Prostate gland (tissue), 2 donors: Measurements from ENCODE around the gene FAM161A. TPM values are rescaled to one million over a fixed set of nuclear protein-coding genes. Genes with fewer than 3 reads are reported as not detected.
A peak's percentile ranks its signal among the peaks of the same experiment; 100 is the strongest.

Experiments
- DNase-seq: peaks from one replicate; pipeline ENCODE4 v3.0.0-alpha.2; 2019; ENCODE audit warnings: low spot score
- H3K27ac ChIP-seq, 2 donors: fragments of 200-600 bp; sonication (generic); 2 replicates each; pipeline ENCODE4 v1.5.1; 2017 to 2019
- H3K27me3 ChIP-seq: fragments of 200-600 bp; sonication (generic); replicated peaks from 2 replicates; pipeline ENCODE4 v1.5.1; 2019; ENCODE audit not compliant: insufficient read depth
- H3K36me3 ChIP-seq, 2 donors: fragments of 200-600 bp; sonication (generic); 1 replicate in 1 of 2; 2 replicates in 1 of 2; pipeline versions ENCODE4 v1.5.1 to v1.8.1; 2017 to 2019
- H3K4me1 ChIP-seq: fragments of 200-600 bp; sonication (generic); replicated peaks from 2 replicates; pipeline ENCODE4 v1.5.1; 2019
- H3K4me3 ChIP-seq, 2 donors: fragments of 200-600 bp; sonication (generic); 2 replicates each; pipeline ENCODE4 v1.5.1; 2017 to 2019
- H3K9me3 ChIP-seq: fragments of 200-600 bp; sonication (generic); 2 replicates; pipeline ENCODE4 v1.5.1; 2017
- CTCF ChIP-seq, 4 experiments: fragments of 200-600 bp in 2 of 4; fragments of 450-650 bp in 2 of 4; sonication (generic) in 2 of 4; IDR thresholded peaks; 1 replicate in 3 of 4; 2 replicates in 1 of 4; pipeline ENCODE4 v1.5.1; 2016 to 2019; ENCODE audit warnings: antibody characterized with exemption in 4 of 4, mild to moderate bottlenecking in 2 of 4, moderate library complexity in 2 of 4
- POLR2A ChIP-seq: fragments of 450-650 bp; IDR thresholded peaks from one replicate; pipeline ENCODE4 v1.6.1; 2016; ENCODE audit warnings: antibody characterized with exemption, mild to moderate bottlenecking
- POLR2AphosphoS5 ChIP-seq: sonication (generic); formaldehyde crosslinking; IDR thresholded peaks from one replicate; pipeline ENCODE4 v1.6.1; 2017; ENCODE audit warnings: antibody characterized with exemption
- WGBS: methylation state at CpG from one replicate; pipeline ENCODE4 v1.1.5; 2018; 5-methylcytosine and 5-hydroxymethylcytosine counted together
- intact Hi-C: fragments of 100-400 bp; cut with DNase I; formaldehyde crosslinking; loops from one replicate; pipeline ENCODE4 v1.14.2; 2022
- total RNA-seq, 2 donors: library from RNA; depleted of rRNA; stranded (reverse); fragments of >200 nt; gene quantifications; one replicate each; pipeline ENCODE4 v1.1.0, GENCODE V29; 2016

The FAM161A gene
- total RNA-seq: 1 to 10 TPM; 1.8 to 5.0 TPM

GRCh38 chr2:61853847-61854563, at the start of gene FAM161A:
TSS of gene FAM161A (minus strand) at chr2:61854060. CDS start at chr2:61854041, 19 bp downstream.
- under 1% methylated on average over 50 of the region's 50 CpGs for WGBS

DNA sequence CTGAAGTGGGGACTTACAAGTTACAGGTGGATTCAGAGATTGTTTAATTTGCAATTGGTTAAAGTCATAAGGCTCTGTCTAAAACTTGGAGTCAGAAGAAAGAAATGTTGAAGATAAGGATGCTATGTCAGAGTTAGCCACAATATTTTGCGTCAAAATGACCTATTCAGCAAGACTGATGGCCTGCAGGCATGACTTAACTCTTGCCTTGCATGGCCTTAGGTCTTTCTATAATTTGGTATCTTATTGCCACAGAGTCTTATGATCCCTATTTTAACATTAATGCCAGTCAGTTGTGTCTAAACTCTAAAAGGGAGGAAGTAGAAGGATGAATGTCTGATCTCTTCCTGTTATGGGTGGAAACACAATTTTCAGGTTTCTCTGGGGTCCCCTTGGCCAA, 46.4 kb upstream of the FAM161A start:
- TF ChIP-seq CTCF (IDR thresholded peaks at IDR 0.05): no peak
- TF ChIP-seq POLR2A: no peak
- no peak for TF ChIP-seq POLR2AphosphoS5
- WGBS: 68% methylated on average over 1 of the region's 1 CpG
- no peaks in the 10 kb centered on the region for H3K27me3 ChIP-seq
- H3K4me3 ChIP-seq: no peak overlapping the region
- intact Hi-C loops: no loop called here
- no peaks in the 10 kb centered on the region for H3K36me3 ChIP-seq
- no peak overlapping the region for H3K27ac ChIP-seq
- no peaks in the 10 kb centered on the region for H3K9me3 ChIP-seq
- DNase-seq: no peak
- H3K4me1 ChIP-seq: no peaks in the 10 kb centered on the region

More at GRCh38 chr2:61853847-61854563, at the start of gene FAM161A:
- peak; percentile 77 for TF ChIP-seq POLR2AphosphoS5
- peak; percentile 36 for TF ChIP-seq POLR2A
- TF ChIP-seq CTCF (IDR thresholded peaks at IDR 0.05): peak in 1 of 4 experiments; percentile 12
- Histone ChIP-seq H3K4me1 (no peaks in the 10 kb centered on the region), H3K4me3 (peak within 1 kb of the TSS; percentile 57 to 73), H3K27me3 (no peaks in the 10 kb centered on the region), H3K27ac (peak within 1 kb of the TSS; percentile 89 to 92), H3K36me3 (no peaks in the 10 kb centered on the region), H3K9me3 (no peaks in the 10 kb centered on the region)
- DNase-seq: peak; percentile 78
- intact Hi-C loops: loop anchor here (10.0 kb wide), 1 partner anchor 159 kb away; no protein-coding TSS in a partner anchor

GRCh38 chr2:61898810-61899209, 45.0 kb upstream of the FAM161A start:
- no peaks in the 10 kb centered on the region for H3K27me3 ChIP-seq
- no peaks in the 10 kb centered on the region for H3K9me3 ChIP-seq
- H3K4me3 ChIP-seq: no peak overlapping the region
- no peak for DNase-seq
- H3K27ac ChIP-seq: no peak overlapping the region
- no peaks in the 10 kb centered on the region for H3K4me1 ChIP-seq
- no peaks in the 10 kb centered on the region for H3K36me3 ChIP-seq
- 23% methylated on average over 2 of the region's 2 CpGs for WGBS
- intact Hi-C loops: no loop called here
- peak in 2 of 4 experiments; percentile 11 to 24 for TF ChIP-seq CTCF (IDR thresholded peaks at IDR 0.05)
- TF ChIP-seq POLR2AphosphoS5: no peak
- TF ChIP-seq POLR2A: no peak

DNA sequence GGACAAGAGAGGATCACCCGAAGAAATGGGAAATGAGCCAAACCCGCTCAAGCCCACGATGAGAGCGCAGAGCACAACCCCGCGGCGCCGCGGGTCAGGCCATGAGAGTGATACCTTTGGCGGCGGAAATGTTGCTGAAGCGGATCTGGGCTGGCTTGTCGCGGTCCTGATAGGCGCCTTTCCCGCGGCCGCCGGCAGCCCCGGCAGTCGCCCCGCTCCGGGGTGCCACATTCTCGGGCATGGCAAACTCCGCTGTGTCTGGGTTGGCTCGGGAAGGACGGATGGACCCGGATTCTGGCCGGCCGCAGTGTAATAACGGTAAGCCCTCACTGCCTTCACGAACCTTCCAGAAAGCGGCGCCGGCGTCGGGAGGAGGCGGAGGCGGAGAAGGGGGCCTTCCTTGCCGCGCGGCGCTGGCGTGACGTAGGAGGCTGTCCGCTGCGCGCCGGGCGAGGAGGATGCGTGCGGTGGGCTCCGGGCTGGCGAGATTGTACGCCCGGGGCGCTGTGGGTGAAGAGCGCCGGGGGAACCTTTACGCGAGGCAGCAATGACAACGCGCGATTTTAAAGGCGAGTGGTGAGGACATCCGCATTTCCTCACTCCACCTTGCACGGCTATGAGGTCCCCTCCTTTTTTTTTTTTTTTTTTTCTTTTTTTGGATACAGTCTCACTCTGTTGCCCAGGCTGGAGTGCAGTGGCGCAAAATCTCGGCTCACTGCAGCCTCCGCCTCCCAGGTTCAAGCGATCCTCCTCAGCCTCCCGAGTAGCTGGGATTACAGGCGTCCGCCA, 34.6 kb upstream of the FAM161A start, which contains the start of gene CCT4:
Gene CCT4 (minus strand): TSS at position 390 of the 789 bp plus-strand sequence. CDS start 149 bp downstream, at position 241.
- TF ChIP-seq POLR2A: peak; percentile 79
- TF ChIP-seq CTCF (IDR thresholded peaks at IDR 0.05): peak in 1 of 4 experiments; percentile 6
- TF ChIP-seq POLR2AphosphoS5: peak; percentile 100
- Histone ChIP-seq H3K9me3 (no peaks in the 10 kb centered on the region), H3K36me3 (no peaks in the 10 kb centered on the region), H3K4me3 (peak within 1 kb of the TSS; percentile 66 to 84), H3K27ac (peak within 1 kb of the TSS; percentile 93 to 95), H3K4me1 (no peaks in the 10 kb centered on the region), H3K27me3 (no peaks in the 10 kb centered on the region)
- intact Hi-C loops: no loop called here
- WGBS: 1% methylated on average over 74 of the region's 74 CpGs
- peak; percentile 83 for DNase-seq
